ENCODE data around the gene ACO2. TPM values are rescaled to one million over a fixed set of nuclear protein-coding genes. Genes with fewer than 3 reads are reported as not detected.

ACO2 gene
- total RNA-seq, 1 experiment from 2014 or later = 66.6 TPM

DNA sequence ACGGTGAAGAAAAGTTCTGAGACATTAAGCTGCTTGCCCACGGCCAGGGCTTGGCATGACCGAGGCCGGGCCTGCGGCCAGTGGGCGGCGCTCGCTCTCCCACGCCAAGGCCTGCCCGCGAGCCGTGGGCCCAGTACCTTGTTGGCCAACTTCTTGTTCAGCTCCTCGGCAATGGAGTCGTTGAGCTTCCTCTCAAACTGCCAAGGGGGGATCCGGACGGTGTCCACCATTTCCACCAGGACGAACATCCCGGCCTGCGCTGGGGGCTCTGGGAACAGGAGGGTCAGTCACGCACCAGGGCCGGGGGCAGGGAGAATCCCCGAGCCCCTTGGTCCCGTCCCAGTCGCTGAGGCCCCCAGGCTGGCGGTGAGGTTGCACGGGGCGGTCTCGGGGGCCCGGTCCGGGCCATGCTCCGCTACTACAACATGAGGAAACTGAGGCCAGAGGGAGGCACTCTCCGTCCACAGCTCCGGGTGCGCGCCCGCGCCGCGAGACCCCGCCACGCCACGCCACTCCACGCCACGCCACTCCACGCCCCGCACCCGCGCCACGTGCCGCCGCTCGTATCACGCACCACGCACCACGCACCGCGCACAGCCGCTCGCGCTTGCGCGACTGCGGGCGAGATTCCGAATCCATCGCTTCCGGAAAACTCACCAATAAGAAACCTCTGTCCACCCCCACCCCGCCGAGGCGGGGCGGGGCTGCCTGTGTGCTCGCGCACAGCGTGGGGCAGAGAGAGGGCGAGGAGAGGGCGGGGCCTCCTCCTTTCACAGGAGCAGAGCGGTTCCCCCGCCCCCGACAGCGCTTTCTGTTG, 75.1 kb downstream of the ACO2 start, which contains the start of gene POLR3H:
Gene POLR3H (minus strand): TSS at position 617 of the 817 bp plus-strand sequence. CDS start 369 bp downstream, at position 248.
- peaks cover 17 to 27% of the 10 kb centered on the region in 2 experiments for H3K4me1 Mint-ChIP-seq
- H3K23me2 ChIP-seq (ENCODE audit: insufficient read length, low read depth, low read length, poor library complexity, severe bottlenecking) = no peaks in the 10 kb centered on the region

More for the DNA sequence above, 75.1 kb downstream of the ACO2 start, which contains the start of gene POLR3H:
- no peaks in the 10 kb centered on the region for H3K79me1 ChIP-seq (ENCODE audit: insufficient read depth, low read depth, low read length, poor library complexity, severe bottlenecking)
- H3K4ac ChIP-seq (ENCODE audit: low read depth, low read length) = no peak within 1 kb of the TSS
- peak within 1 kb of the TSS; percentile 27 for H3K9ac ChIP-seq (ENCODE audit: extremely low read depth, insufficient read length, low read length)
- no CpG with 5 or more reads among the region's 80 CpGs for WGBS (ENCODE audit: extremely low coverage, insufficient read length, low lambda C conversion rate)
- no peak within 1 kb of the TSS for H3K56ac ChIP-seq (ENCODE audit: insufficient read length, low read depth, low read length)
- no peak within 1 kb of the TSS for H3K23ac ChIP-seq (ENCODE audit: insufficient read length, low read depth, low read length)
- peak within 1 kb of the TSS; percentile 38; the same call in 1 of the 2 replicates for H3K14ac ChIP-seq (ENCODE audit: insufficient read depth, low read length)
- peaks cover 7% of the 10 kb centered on the region for H3K79me2 ChIP-seq (ENCODE audit: insufficient read depth, low read length)
- Mint-ChIP-seq H3K27ac (peak within 1 kb of the TSS in 2 of 3 experiments; percentile 19 to 96; a peak in 2 of 7 replicates), H3K4me3 (peak within 1 kb of the TSS; percentile 94 to 97), H3K9me3 (no peaks in the 10 kb centered on the region), H3K27me3 (ENCODE audit: low read depth) (peaks cover 4% of the 10 kb centered on the region; the same call in 1 of the 2 replicates), H3K36me3 (ENCODE audit: insufficient read depth in 1 of 3, low read depth in 3 of 3) (peaks cover 9 to 19% (median 14%) of the 10 kb centered on the region in 3 experiments; a peak in 6 of 7 replicates)
- no peaks in the 10 kb centered on the region for H3K4me1 ChIP-seq (ENCODE audit: insufficient read depth, low read length)
- H4K20me1 ChIP-seq (ENCODE audit: control insufficient read depth, insufficient read depth, insufficient read length) = no peaks in the 10 kb centered on the region
- no peak within 1 kb of the TSS for H2BK12ac ChIP-seq (ENCODE audit: insufficient read length, low read depth, low read length)
- no peak within 1 kb of the TSS for H2BK15ac ChIP-seq (ENCODE audit: low read depth, low read length)
- H4K91ac ChIP-seq (ENCODE audit: insufficient read length, low read depth, low read length) = no peak within 1 kb of the TSS
- H3K4me2 ChIP-seq (ENCODE audit: insufficient read depth, insufficient read length, low read length) = peak within 1 kb of the TSS; percentile 53
- no peak within 1 kb of the TSS for H3K27ac ChIP-seq (ENCODE audit: insufficient read length, low read depth, low read length)
- DNase-seq = peak; percentile 98
- no peak within 1 kb of the TSS for H4K5ac ChIP-seq (ENCODE audit: insufficient read length, low read depth, low read length)
- no peak within 1 kb of the TSS for H2AK5ac ChIP-seq (ENCODE audit: insufficient read length, low read length)
- TF ChIP-seq, protein P1, sequence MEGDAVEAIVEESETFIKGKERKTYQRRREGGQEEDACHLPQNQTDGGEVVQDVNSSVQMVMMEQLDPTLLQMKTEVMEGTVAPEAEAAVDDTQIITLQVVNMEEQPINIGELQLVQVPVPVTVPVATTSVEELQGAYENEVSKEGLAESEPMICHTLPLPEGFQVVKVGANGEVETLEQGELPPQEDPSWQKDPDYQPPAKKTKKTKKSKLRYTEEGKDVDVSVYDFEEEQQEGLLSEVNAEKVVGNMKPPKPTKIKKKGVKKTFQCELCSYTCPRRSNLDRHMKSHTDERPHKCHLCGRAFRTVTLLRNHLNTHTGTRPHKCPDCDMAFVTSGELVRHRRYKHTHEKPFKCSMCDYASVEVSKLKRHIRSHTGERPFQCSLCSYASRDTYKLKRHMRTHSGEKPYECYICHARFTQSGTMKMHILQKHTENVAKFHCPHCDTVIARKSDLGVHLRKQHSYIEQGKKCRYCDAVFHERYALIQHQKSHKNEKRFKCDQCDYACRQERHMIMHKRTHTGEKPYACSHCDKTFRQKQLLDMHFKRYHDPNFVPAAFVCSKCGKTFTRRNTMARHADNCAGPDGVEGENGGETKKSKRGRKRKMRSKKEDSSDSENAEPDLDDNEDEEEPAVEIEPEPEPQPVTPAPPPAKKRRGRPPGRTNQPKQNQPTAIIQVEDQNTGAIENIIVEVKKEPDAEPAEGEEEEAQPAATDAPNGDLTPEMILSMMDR (conservative IDR thresholded peaks at IDR 0.05) = peak; percentile 53
- no peak within 1 kb of the TSS for H4K8ac ChIP-seq (replicated peaks; ENCODE audit: insufficient read length, low read depth, low read length)
- H2BK20ac ChIP-seq (ENCODE audit: low read depth, low read length, poor library complexity, severe bottlenecking) = no peak within 1 kb of the TSS
- no peak within 1 kb of the TSS for H2BK5ac ChIP-seq (ENCODE audit: insufficient read length, low read length)
- H2BK120ac ChIP-seq (ENCODE audit: low read depth, low read length, poor library complexity, severe bottlenecking) = no peak within 1 kb of the TSS
- H3K27me3 ChIP-seq (ENCODE audit: insufficient read depth, low read length) = no peaks in the 10 kb centered on the region
- peak within 1 kb of the TSS; percentile 30 for H3K18ac ChIP-seq (ENCODE audit: insufficient read length, low read depth, low read length)
- H3T11ph ChIP-seq (ENCODE audit: low read length) = no peak within 1 kb of the TSS
- H2AFZ ChIP-seq (ENCODE audit: low read length) = no peak within 1 kb of the TSS
- H3K9me3 ChIP-seq (ENCODE audit: control insufficient read depth, low read depth, low read length) = no peaks in the 10 kb centered on the region

Data from H9 (cell line).